ENCODE results near the gene SLC25A20. TPM values are rescaled to one million over a fixed set of nuclear protein-coding genes. Genes with fewer than 3 reads are reported as not detected.
A peak's percentile ranks its signal among the peaks of the same experiment; 100 is the strongest.

Gene SLC25A20
- total and polyA plus RNA-seq, 2 of the 4 experiments (the other 2 are of a cell fraction): 23.8 to 27.1 TPM

- Histone ChIP-seq H3K4ac (ENCODE audit: low read depth, low read length) (peak overlapping the region; percentile 67), H2BK5ac (ENCODE audit: low read depth, low read length, poor library complexity, severe bottlenecking) (peak overlapping the region; percentile 53), H4K5ac (ENCODE audit: low read depth, low read length) (peak overlapping the region; percentile 6; the same call in 1 of the 2 replicates), H3K4me3 (ENCODE audit: insufficient read depth, low read depth, low read length) (peak overlapping the region; percentile 87), H3K18ac (ENCODE audit: low read depth, low read length) (no peak overlapping the region), H4K8ac (ENCODE audit: low read depth in 2 of 2, low read length in 2 of 2) (peak overlapping the region in 1 of 2 experiments; percentile 32; a peak in 1 of 4 replicates), H3K27ac (ENCODE audit: insufficient read depth, low read length) (peak overlapping the region; percentile 67), H2BK15ac (ENCODE audit: low read depth, low read length) (no peak overlapping the region), H4K91ac (ENCODE audit: insufficient read depth, low read depth, low read length) (no peak overlapping the region; the same call in 1 of the 2 replicates), H2BK20ac (ENCODE audit: low read depth, low read length) (no peak overlapping the region), H2AK9ac (replicated peaks; ENCODE audit: low read depth, low read length, poor library complexity) (peak overlapping the region; percentile 71), H3K4me1 (ENCODE audit: control insufficient read depth, insufficient read depth, low read length) (peaks cover 5% of the 10 kb centered on the region), H3K9me1 (ENCODE audit: insufficient read depth, low read length) (peaks cover 16% of the 10 kb centered on the region), H3K14ac (replicated peaks; ENCODE audit: low read depth, low read length) (peak overlapping the region; percentile 79), H4K20me1 (ENCODE audit: insufficient read depth, low read length) (peaks cover 13% of the 10 kb centered on the region; the same call in 1 of the 2 replicates), H3K56ac (ENCODE audit: extremely low read depth, insufficient read depth, low read length) (no peak overlapping the region), H3K9me3 (ENCODE audit: control insufficient read depth, insufficient read depth, low read length) (no peaks in the 10 kb centered on the region), H3K9ac (ENCODE audit: low read depth, low read length) (peak overlapping the region; percentile 74), H2BK120ac (ENCODE audit: low read depth, low read length) (no peak overlapping the region), H3K23ac (ENCODE audit: low read depth, low read length) (peak overlapping the region; percentile 88; the same call in 1 of the 2 replicates), H3K36me3 (ENCODE audit: control insufficient read depth, insufficient read depth, low read length) (no peaks in the 10 kb centered on the region), H3K27me3 (ENCODE audit: control insufficient read depth, insufficient read depth, low read length) (no peaks in the 10 kb centered on the region), H3K79me1 (ENCODE audit: low read depth in 1 of 2, low read length in 2 of 2) (peaks cover 3 to 30% of the 10 kb centered on the region in 2 experiments; a peak in 3 of 4 replicates), H3K4me2 (ENCODE audit: low read depth, low read length) (peak overlapping the region; percentile 92), H2AFZ (replicated peaks; ENCODE audit: low read length, poor library complexity) (peak overlapping the region; percentile 94), H2AK5ac (ENCODE audit: low read depth, low read length) (no peak overlapping the region; the same call in none of the 2 replicates)
- DNase-seq (peak; percentile 75), ATAC-seq (ENCODE audit: low read depth) (peak; percentile 64)
- intact Hi-C loops (cut with micrococcal nuclease) (loop anchor here (2.0 to 10.0 kb wide), 4 partner anchors 20 to 1258 kb away; partner anchors contain the start of genes ARIH2 and QRICH1), dilution Hi-C loops (cut with HindIII; ENCODE audit: low sequenced_read_pairs, unreplicated experiment) (no loop called here), in situ Hi-C loops (cut with MboI; ENCODE audit: low sequenced_read_pairs) (no loop called here)
- 2% methylated on average over 13 of the region's 42 CpGs; no CpG with 5 or more reads in 1 of the 2 experiments for WGBS, 2 experiments (ENCODE audit: extremely low coverage in 2 of 2, insufficient read length in 1 of 2)
- CTCF ChIA-PET: no interaction called here
- TF ChIP-seq CEBPB (IDR thresholded peaks at IDR 0.05; ENCODE audit: low read depth, low read length) (no peak), NFE2L2 (IDR thresholded peaks at IDR 0.05; ENCODE audit: low read depth, low read length) (no peak), ELK1 (IDR thresholded peaks at IDR 0.05; ENCODE audit: borderline replicate concordance, low read depth, low read length) (no peak), RAD21 (IDR thresholded peaks at IDR 0.05; ENCODE audit: low read length) (no peak), SMC3 (IDR thresholded peaks at IDR 0.05; ENCODE audit: low read depth, low read length) (0 out of 2 replicates have a peak, but pooled peaks have one; percentile 5), MAZ (IDR thresholded peaks at IDR 0.05; ENCODE audit: borderline replicate concordance, low read depth, low read length) (no peak), CTCF (conservative IDR thresholded peaks at IDR 0.05; ENCODE audit: low read depth, low read length) (no peak), RCOR1 (IDR thresholded peaks at IDR 0.05; ENCODE audit: insufficient replicate concordance, low read length) (no peak), MAFK (IDR thresholded peaks at IDR 0.05; ENCODE audit: low read depth, low read length) (no peak), USF2 (IDR thresholded peaks at IDR 0.05; ENCODE audit: low read depth, low read length) (no peak), CHD1 (IDR thresholded peaks at IDR 0.05; ENCODE audit: low read depth, low read length) (no peak), MXI1 (IDR thresholded peaks at IDR 0.05; ENCODE audit: borderline replicate concordance, low read depth, low read length) (peak; percentile 79), BHLHE40 (IDR thresholded peaks at IDR 0.05; ENCODE audit: low read depth, low read length) (peak; percentile 81), RFX5 (IDR thresholded peaks at IDR 0.05; ENCODE audit: low read depth, low read length) (no peak), FOS (IDR thresholded peaks at IDR 0.05; ENCODE audit: low read depth, low read length) (no peak), POLR2A (IDR thresholded peaks at IDR 0.05; ENCODE audit: low read depth, low read length) (no peak)
- POLR2A ChIA-PET (ENCODE audit: unreplicated experiment): interaction anchor here (0.6 kb wide), 1 partner anchor 38 kb away, joined by 3 read pairs; no protein-coding TSS in a partner anchor
- no TSS peak for BruUV-seq (replicated peaks)
These were observed 51.6 kb downstream of the SLC25A20 start for GRCh38 chr3:48847053-48847503.
